ENCODE results near the gene VAMP1. TPM values are rescaled to one million over a fixed set of nuclear protein-coding genes. Genes with fewer than 3 reads are reported as not detected.

Gene VAMP1
- total and polyA plus RNA-seq, 2 donors (not counting 3 experiments of a cell fraction or from before 2014, with no cell fraction given) = 7.0 to 9.0 TPM

- CTCF ChIA-PET = interaction anchor here (1.7 to 4.0 kb wide), 2 partner anchors 12 to 29 kb away, joined by 5 to 19 read pairs; no protein-coding TSS in a partner anchor
- Histone ChIP-seq H3K9me1 (replicated peaks; ENCODE audit: control insufficient read depth, extremely low read depth, insufficient read depth, low read length) (no peaks in the 10 kb centered on the region), H4K20me1 (replicated peaks; ENCODE audit: control insufficient read depth, extremely low read depth, insufficient read depth, low read length) (no peaks in the 10 kb centered on the region), H3K36me3 (ENCODE audit: control insufficient read depth in 2 of 2, extremely low read depth in 1 of 2, insufficient read depth in 2 of 2, low read length in 2 of 2) (no peaks in the 10 kb centered on the region), H3K9me3 (replicated peaks; ENCODE audit: control insufficient read depth, insufficient read depth, low read length) (no peaks in the 10 kb centered on the region), H3K4me1 (ENCODE audit: control insufficient read depth, extremely low read depth, insufficient read depth, low read length) (peaks cover 4% of the 10 kb centered on the region), H3K27ac (ENCODE audit: insufficient read depth, low read depth, low read length) (no peak overlapping the region), H3K4me2 (ENCODE audit: insufficient read depth, low read length) (no peak overlapping the region), H3K27me3 (ENCODE audit: control insufficient read depth in 2 of 2, insufficient read depth in 2 of 2, low read length in 2 of 2) (no peaks in the 10 kb centered on the region), H3K79me2 (ENCODE audit: control insufficient read depth, insufficient read depth, low read length) (no peaks in the 10 kb centered on the region), H3K4me3 (replicated peaks in 1 of 3; ENCODE audit: insufficient read depth in 1 of 3, low read depth in 1 of 3, low read length in 3 of 3) (no peak overlapping the region), H2AFZ (ENCODE audit: low read depth, low read length) (no peak overlapping the region), H3K9ac (replicated peaks; ENCODE audit: extremely low read depth, insufficient read depth, low read length) (no peak overlapping the region)
- no peak for TF ChIP-seq GATA2 (IDR thresholded peaks at IDR 0.05; ENCODE audit: insufficient read depth, insufficient read length, low read depth, low read length)
- no peak for TF ChIP-seq CTCF (IDR thresholded peaks at IDR 0.05; ENCODE audit: extremely low read depth in 1 of 2, insufficient read depth in 1 of 2, low read depth in 1 of 2, low read length in 2 of 2)
- TF ChIP-seq POLR2A (IDR thresholded peaks at IDR 0.05; ENCODE audit: low read depth, low read length) = no peak
- no peak for TF ChIP-seq POLR2AphosphoS5 (IDR thresholded peaks at IDR 0.05; ENCODE audit: insufficient read depth, low read depth, low read length)
- TF ChIP-seq MYC (IDR thresholded peaks at IDR 0.05; ENCODE audit: low read depth, low read length) = no peak
- TF ChIP-seq EZH2 (IDR thresholded peaks at IDR 0.05; ENCODE audit: borderline replicate concordance, low read depth, low read length, severe bottlenecking) = no peak
- no peak for TF ChIP-seq JUN (IDR thresholded peaks at IDR 0.05; ENCODE audit: borderline replicate concordance, insufficient read depth, insufficient read length, low read depth)
- TF ChIP-seq FOS (IDR thresholded peaks at IDR 0.05; ENCODE audit: borderline replicate concordance, insufficient read depth, low read length) = no peak
- TF ChIP-seq, protein P1, sequence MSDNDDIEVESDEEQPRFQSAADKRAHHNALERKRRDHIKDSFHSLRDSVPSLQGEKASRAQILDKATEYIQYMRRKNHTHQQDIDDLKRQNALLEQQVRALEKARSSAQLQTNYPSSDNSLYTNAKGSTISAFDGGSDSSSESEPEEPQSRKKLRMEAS (IDR thresholded peaks at IDR 0.05; ENCODE audit: insufficient read depth, insufficient read length) = no peak
- dilution Hi-C loops (cut with MboI; ENCODE audit: extremely low pct_ligation_motif_present, low sequenced_read_pairs) = no loop called here
- no TSS peak for BruUV-seq (replicated peaks)
- FAIRE-seq (no peak), DNase-seq (ENCODE audit: low read depth, low spot score) (no peak)
- intact Hi-C loops (cut with micrococcal nuclease) = no loop called here
- POLR2A ChIA-PET = no interaction called here
Measured at GRCh38 chr12:6435961-6436715, 34.3 kb downstream of the VAMP1 start.

Measured in endothelial cell of umbilical vein (primary cell).